ENCODE data around the gene TMEM242.

GRCh38 chr6:157259443-157259842, 63.9 kb downstream of the TMEM242 start:
- no peak for TF ChIP-seq ZFX (IDR thresholded peaks at IDR 0.05; ENCODE audit: borderline replicate concordance)
- TF ChIP-seq, protein P1, sequence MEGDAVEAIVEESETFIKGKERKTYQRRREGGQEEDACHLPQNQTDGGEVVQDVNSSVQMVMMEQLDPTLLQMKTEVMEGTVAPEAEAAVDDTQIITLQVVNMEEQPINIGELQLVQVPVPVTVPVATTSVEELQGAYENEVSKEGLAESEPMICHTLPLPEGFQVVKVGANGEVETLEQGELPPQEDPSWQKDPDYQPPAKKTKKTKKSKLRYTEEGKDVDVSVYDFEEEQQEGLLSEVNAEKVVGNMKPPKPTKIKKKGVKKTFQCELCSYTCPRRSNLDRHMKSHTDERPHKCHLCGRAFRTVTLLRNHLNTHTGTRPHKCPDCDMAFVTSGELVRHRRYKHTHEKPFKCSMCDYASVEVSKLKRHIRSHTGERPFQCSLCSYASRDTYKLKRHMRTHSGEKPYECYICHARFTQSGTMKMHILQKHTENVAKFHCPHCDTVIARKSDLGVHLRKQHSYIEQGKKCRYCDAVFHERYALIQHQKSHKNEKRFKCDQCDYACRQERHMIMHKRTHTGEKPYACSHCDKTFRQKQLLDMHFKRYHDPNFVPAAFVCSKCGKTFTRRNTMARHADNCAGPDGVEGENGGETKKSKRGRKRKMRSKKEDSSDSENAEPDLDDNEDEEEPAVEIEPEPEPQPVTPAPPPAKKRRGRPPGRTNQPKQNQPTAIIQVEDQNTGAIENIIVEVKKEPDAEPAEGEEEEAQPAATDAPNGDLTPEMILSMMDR (IDR thresholded peaks at IDR 0.05): no peak
